ENCODE data around the gene BAZ1A. TPM values are rescaled to one million over a fixed set of nuclear protein-coding genes. Genes with fewer than 3 reads are reported as not detected.

BAZ1A gene
- total RNA-seq, 1 experiment from 2014 or later = 17.8 TPM

GRCh38 chr14:34883954-34884353 is 8.8 kb upstream of the BAZ1A start:
- Histone ChIP-seq H3T11ph (ENCODE audit: low read length) (no peak overlapping the region), H3K4ac (ENCODE audit: low read depth, low read length) (no peak overlapping the region), H3K23me2 (ENCODE audit: insufficient read length, low read depth, low read length, poor library complexity, severe bottlenecking) (no peaks in the 10 kb centered on the region), H4K5ac (ENCODE audit: insufficient read length, low read depth, low read length) (no peak overlapping the region), H2AK5ac (ENCODE audit: insufficient read length, low read length) (no peak overlapping the region), H2AFZ (ENCODE audit: low read length) (no peak overlapping the region), H3K56ac (ENCODE audit: insufficient read length, low read depth, low read length) (no peak overlapping the region), H2BK120ac (ENCODE audit: low read depth, low read length, poor library complexity, severe bottlenecking) (no peak overlapping the region), H4K20me1 (ENCODE audit: control insufficient read depth, insufficient read depth, insufficient read length) (no peaks in the 10 kb centered on the region), H3K14ac (ENCODE audit: insufficient read depth, low read length) (no peak overlapping the region), H3K27me3 (ENCODE audit: insufficient read depth, low read length) (no peaks in the 10 kb centered on the region), H4K8ac (replicated peaks; ENCODE audit: insufficient read length, low read depth, low read length) (no peak overlapping the region), H3K9me3 (ENCODE audit: control insufficient read depth, low read depth, low read length) (no peaks in the 10 kb centered on the region), H3K9ac (ENCODE audit: extremely low read depth, insufficient read length, low read length) (no peak overlapping the region), H2BK20ac (ENCODE audit: low read depth, low read length, poor library complexity, severe bottlenecking) (no peak overlapping the region), H3K4me1 (ENCODE audit: insufficient read depth, low read length) (no peaks in the 10 kb centered on the region; the same call in 1 of the 2 replicates), H2BK5ac (ENCODE audit: insufficient read length, low read length) (no peak overlapping the region), H3K4me2 (ENCODE audit: insufficient read depth, insufficient read length, low read length) (no peak overlapping the region), H3K79me1 (ENCODE audit: insufficient read depth, low read depth, low read length, poor library complexity, severe bottlenecking) (no peaks in the 10 kb centered on the region), H3K18ac (ENCODE audit: insufficient read length, low read depth, low read length) (no peak overlapping the region), H2BK15ac (ENCODE audit: low read depth, low read length) (no peak overlapping the region), H3K23ac (ENCODE audit: insufficient read length, low read depth, low read length) (no peak overlapping the region), H2BK12ac (ENCODE audit: insufficient read length, low read depth, low read length) (no peak overlapping the region), H4K91ac (ENCODE audit: insufficient read length, low read depth, low read length) (no peak overlapping the region), H3K27ac (ENCODE audit: insufficient read length, low read depth, low read length) (no peak overlapping the region), H3K79me2 (ENCODE audit: insufficient read depth, low read length) (no peaks in the 10 kb centered on the region)
- Mint-ChIP-seq H3K27ac (no peak overlapping the region), H3K4me1 (no peaks in the 10 kb centered on the region), H3K9me3 (no peaks in the 10 kb centered on the region), H3K27me3 (ENCODE audit: low read depth) (no peaks in the 10 kb centered on the region), H3K4me3 (no peak overlapping the region), H3K36me3 (ENCODE audit: insufficient read depth in 1 of 3, low read depth in 3 of 3) (no peaks in the 10 kb centered on the region)
- TF ChIP-seq, protein P1, sequence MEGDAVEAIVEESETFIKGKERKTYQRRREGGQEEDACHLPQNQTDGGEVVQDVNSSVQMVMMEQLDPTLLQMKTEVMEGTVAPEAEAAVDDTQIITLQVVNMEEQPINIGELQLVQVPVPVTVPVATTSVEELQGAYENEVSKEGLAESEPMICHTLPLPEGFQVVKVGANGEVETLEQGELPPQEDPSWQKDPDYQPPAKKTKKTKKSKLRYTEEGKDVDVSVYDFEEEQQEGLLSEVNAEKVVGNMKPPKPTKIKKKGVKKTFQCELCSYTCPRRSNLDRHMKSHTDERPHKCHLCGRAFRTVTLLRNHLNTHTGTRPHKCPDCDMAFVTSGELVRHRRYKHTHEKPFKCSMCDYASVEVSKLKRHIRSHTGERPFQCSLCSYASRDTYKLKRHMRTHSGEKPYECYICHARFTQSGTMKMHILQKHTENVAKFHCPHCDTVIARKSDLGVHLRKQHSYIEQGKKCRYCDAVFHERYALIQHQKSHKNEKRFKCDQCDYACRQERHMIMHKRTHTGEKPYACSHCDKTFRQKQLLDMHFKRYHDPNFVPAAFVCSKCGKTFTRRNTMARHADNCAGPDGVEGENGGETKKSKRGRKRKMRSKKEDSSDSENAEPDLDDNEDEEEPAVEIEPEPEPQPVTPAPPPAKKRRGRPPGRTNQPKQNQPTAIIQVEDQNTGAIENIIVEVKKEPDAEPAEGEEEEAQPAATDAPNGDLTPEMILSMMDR (conservative IDR thresholded peaks at IDR 0.05) = no peak
- no CpG with 5 or more reads among the region's 4 CpGs for WGBS (ENCODE audit: extremely low coverage, insufficient read length, low lambda C conversion rate)
- no peak for DNase-seq
